Activated T-helper 1 cell treated with Interleukin-2 at 50 U/mL for 16 hours (primary cell): ENCODE measurements around the gene PDK1.

ENCODE experiments used
- DNase-seq: peaks from one replicate; pipeline ENCODE4 v3.0.0-alpha.2; 2020; ENCODE audit warnings: low read depth

Gene PDK1

GRCh38 chr2:172642301-172643020 lies 86.6 kb downstream of the PDK1 start:
- DNase-seq = no peak

DNA sequence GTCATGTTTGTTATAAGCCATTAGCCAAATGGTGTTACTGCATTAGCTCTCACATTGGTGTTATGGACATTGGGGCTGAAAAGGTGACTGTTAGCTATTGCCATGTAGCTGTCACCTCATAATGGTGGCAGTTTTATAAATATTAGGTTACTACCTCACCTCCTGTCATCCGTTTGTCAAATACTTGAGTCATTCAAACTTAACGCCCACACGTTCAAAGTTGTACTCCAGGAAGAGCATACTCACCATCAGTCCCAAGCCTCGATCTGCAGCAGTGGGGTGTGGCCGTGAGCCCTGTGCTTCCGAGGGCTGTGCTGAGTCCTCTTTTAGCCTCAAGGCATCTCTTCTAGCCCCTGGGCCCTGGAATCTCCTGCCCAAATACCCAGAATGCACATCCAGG lies 87.3 kb downstream of the PDK1 start:
- DNase-seq = no peak

DNA sequence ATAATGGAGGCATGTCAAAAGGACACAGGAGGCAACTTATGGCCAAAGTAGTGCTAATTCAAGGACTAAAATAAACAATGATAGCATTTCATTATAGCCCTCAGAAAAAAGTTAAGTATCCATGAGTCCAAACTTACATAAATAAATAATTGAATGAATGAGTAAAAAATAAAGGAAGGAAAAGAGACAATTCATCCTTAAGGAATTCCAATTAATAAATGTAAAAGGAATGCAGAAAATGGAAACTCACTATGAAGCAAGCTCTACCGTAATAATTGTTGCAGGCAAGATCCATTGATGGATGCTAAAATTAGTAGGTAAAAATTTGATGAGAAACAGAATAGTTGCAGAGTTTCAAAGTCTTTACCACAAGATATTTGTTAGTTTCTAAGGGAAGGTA lies 91.5 kb downstream of the PDK1 start:
- DNase-seq = no peak

DNA sequence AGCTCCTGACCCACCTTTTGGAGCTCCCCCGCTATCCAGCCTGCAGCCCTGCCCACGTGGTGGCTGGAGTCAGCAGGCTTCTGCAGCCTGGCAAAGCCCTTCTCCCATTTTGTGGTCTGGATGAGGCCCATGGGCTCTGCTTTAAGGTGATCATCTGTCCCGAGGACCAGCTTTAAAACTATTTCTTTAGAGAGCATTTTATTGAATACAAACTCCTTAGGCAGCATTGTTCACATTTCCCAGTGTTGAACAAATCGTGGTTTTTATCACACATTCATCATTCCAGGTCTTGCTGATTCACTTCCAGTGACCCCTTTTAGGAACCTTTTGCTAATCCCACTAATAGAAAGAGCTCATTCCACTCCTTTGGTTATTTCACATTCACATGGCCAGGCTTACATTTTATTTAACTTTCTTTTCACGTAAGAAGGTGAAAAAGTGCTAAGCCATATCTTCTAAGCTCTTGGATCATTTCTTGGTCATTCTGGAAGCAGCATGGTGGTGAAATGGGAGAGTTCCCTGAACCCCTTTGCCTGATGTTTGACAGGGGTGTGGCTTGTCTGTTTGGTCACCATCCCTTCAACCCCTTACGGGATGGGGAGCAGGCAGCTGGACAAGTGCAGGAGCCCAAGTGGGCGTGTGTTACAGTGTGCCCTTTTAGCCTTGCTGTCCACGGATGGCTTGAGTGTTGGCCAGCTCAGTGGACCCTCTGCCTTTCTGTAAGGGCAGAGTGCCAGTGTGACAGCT lies 99.4 kb downstream of the PDK1 start:
- no peak for DNase-seq

DNA sequence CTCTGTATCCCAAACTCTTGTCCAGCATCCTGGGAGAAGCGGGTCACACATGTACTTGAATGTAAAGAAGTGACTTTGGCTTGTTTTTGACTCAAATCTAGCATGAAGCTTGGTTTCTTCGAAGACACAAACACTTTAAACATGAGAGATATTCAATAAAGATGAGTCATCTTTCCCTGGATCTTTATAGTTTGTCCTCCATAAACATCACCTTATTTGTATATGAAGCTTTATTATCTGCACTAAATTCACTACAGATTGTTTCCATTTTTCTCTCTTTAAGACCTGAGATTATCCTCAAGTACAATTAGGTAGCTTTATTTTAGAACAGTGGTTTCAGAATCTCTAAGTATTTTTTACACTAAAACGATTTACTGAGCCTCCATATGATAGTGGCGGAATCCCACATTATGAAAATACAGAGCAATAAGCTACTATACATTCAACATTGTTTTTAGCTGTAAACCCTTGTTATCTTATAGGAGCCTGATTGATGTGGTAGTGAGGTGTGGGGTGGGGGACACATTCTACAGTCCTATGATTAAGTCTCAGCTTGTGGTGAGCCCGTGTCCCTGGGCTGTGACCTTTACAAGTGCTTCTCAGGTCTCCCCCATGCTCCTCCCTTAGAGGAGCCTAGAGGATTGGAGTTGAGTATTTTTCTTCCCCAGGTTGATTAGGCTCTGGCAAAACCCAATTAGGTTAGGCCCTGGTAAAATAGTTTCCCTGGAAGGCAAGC lies 100.1 kb downstream of the PDK1 start:
- no peak for DNase-seq
